A673 (cell line): ENCODE measurements around the gene NEU4.

Experiments used
- EZH2 ChIP-seq: fragments of 200-600 bp; sonication (generic); IDR thresholded peaks from 2 replicates; pipeline ENCODE4 v1.6.1; 2017; ENCODE audit warnings: borderline replicate concordance, low read depth, mild to moderate bottlenecking, mixed read lengths, antibody characterized with exemption, low read length; ENCODE audit not compliant: poor library complexity, severe bottlenecking
- TF ChIP-seq, protein P1 (sequence below): fragments of 300-800, 200-600 bp; sonication (generic); conservative IDR thresholded peaks from 2 replicates; pipeline ENCODE4 v1.5.1; 2017; ENCODE audit warnings: low read depth, mild to moderate bottlenecking, antibody characterized with exemption, low read length, moderate library complexity, mixed read lengths

DNA sequence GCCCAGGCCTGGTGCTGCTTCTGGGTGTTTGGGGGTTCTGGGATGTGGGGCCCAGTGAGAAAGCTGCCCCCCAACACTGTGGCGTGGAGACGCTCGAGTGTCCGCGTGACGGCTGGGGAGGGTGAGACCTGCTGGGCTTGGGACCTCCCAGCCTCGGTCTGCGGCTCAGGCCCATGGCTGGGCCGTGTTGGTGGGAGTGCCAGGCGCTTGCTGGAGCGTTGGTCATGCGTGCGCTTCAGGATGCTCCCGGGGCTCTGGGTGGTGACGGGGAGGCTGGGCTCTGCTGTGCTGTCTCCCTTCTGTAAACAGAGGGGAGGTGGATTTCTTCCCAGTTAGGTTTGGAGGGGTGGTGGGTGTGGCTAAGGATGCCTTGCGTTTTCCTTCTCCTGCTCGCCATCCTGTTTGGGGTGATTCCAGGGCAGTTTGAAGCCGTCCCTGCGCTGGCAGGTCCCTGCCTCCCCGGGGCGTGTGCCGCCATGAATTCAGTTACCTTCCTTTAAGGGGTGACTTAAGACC, 31.8 kb upstream of the NEU4 start:
- TF ChIP-seq, protein P1, sequence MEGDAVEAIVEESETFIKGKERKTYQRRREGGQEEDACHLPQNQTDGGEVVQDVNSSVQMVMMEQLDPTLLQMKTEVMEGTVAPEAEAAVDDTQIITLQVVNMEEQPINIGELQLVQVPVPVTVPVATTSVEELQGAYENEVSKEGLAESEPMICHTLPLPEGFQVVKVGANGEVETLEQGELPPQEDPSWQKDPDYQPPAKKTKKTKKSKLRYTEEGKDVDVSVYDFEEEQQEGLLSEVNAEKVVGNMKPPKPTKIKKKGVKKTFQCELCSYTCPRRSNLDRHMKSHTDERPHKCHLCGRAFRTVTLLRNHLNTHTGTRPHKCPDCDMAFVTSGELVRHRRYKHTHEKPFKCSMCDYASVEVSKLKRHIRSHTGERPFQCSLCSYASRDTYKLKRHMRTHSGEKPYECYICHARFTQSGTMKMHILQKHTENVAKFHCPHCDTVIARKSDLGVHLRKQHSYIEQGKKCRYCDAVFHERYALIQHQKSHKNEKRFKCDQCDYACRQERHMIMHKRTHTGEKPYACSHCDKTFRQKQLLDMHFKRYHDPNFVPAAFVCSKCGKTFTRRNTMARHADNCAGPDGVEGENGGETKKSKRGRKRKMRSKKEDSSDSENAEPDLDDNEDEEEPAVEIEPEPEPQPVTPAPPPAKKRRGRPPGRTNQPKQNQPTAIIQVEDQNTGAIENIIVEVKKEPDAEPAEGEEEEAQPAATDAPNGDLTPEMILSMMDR: no peak
- no peak for TF ChIP-seq EZH2
